Neuronal stem cell (in vitro differentiated cells): Measurements from ENCODE around the gene PSMA6.

Source experiments
- DNase-seq: peaks from one replicate; pipeline ENCODE4 v3.0.0-alpha.2; 2013; ENCODE audit warnings: low spot score
- H2AFZ ChIP-seq: one replicate; pipeline ENCODE4 v1.6.1; 2013; ENCODE audit warnings: mild to moderate bottlenecking, low read length, inconsistent platforms
- H2AK5ac ChIP-seq: 2 replicates; pipeline ENCODE4 v1.6.1; 2013; ENCODE audit warnings: low read depth, mild to moderate bottlenecking, inconsistent platforms, low read length, moderate library complexity, mixed read lengths
- H2BK120ac ChIP-seq: 2 replicates; pipeline ENCODE4 v1.6.1; 2013; ENCODE audit warnings: low read depth, mild to moderate bottlenecking, inconsistent platforms, low read length, moderate library complexity, mixed read lengths
- H2BK12ac ChIP-seq: one replicate; pipeline ENCODE4 v1.6.1; 2013; ENCODE audit warnings: low read length, inconsistent platforms
- H2BK15ac ChIP-seq: 2 replicates; pipeline ENCODE4 v1.6.1; 2013; ENCODE audit warnings: mild to moderate bottlenecking, low read length, inconsistent platforms, mixed read lengths
- H2BK5ac ChIP-seq: one replicate; pipeline ENCODE4 v1.6.1; 2013; ENCODE audit warnings: inconsistent platforms, mild to moderate bottlenecking, low read length, moderate library complexity
- H3K14ac ChIP-seq: one replicate; pipeline ENCODE4 v1.6.1; 2013; ENCODE audit warnings: low read length, inconsistent platforms
- H3K18ac ChIP-seq: 2 replicates; pipeline ENCODE4 v1.6.1; 2013; ENCODE audit warnings: low read length, inconsistent platforms
- H3K23ac ChIP-seq: 2 replicates; pipeline ENCODE4 v1.6.1; 2013; ENCODE audit warnings: low read depth, mild to moderate bottlenecking, mixed read lengths, low read length, inconsistent platforms; ENCODE audit not compliant: poor library complexity
- H3K27ac ChIP-seq: replicated peaks from 3 replicates; pipeline ENCODE4 v1.5.1; 2013; ENCODE audit warnings: low read length, inconsistent platforms
- H3K27me3 ChIP-seq, 3 experiments: 2 replicates each; pipeline ENCODE4 v1.6.1; 2013; ENCODE audit warnings: low read length in 3 of 3, mild to moderate bottlenecking in 2 of 3, inconsistent platforms in 1 of 3, low read depth in 1 of 3, mixed read lengths in 1 of 3, moderate library complexity in 1 of 3; ENCODE audit not compliant: control insufficient read depth in 3 of 3, insufficient read depth in 3 of 3
- H3K36me3 ChIP-seq, 2 donors: replicated peaks in 1 of 2; 2 replicates each; pipeline ENCODE4 v1.6.1; 2013; ENCODE audit warnings: low read length in 2 of 2; ENCODE audit not compliant: control insufficient read depth in 2 of 2, insufficient read depth in 2 of 2
- H3K4ac ChIP-seq: 2 replicates; pipeline ENCODE4 v1.6.1; 2013; ENCODE audit warnings: inconsistent platforms, mild to moderate bottlenecking, low read length, moderate library complexity
- H3K4me1 ChIP-seq, 2 donors: 1 replicate in 1 of 2; 2 replicates in 1 of 2; pipeline ENCODE4 v1.6.1; 2013; ENCODE audit warnings: low read length in 2 of 2, low read depth in 1 of 2; ENCODE audit not compliant: control insufficient read depth in 2 of 2, insufficient read depth in 1 of 2
- H3K4me2 ChIP-seq: one replicate; pipeline ENCODE4 v1.6.1; 2013; ENCODE audit warnings: mild to moderate bottlenecking, low read length, inconsistent platforms; ENCODE audit not compliant: insufficient read depth, poor library complexity, severe bottlenecking
- H3K4me3 ChIP-seq, 2 donors: 2 replicates each; pipeline ENCODE4 v1.5.1; 2013; ENCODE audit warnings: low read length in 2 of 2, mild to moderate bottlenecking in 2 of 2, inconsistent platforms in 1 of 2, moderate library complexity in 1 of 2
- H3K79me1 ChIP-seq: one replicate; pipeline ENCODE4 v1.6.1; 2013; ENCODE audit warnings: low read depth, mild to moderate bottlenecking, inconsistent platforms, low read length, moderate library complexity
- H3K9ac ChIP-seq: one replicate; pipeline ENCODE4 v1.6.1; 2013; ENCODE audit warnings: mild to moderate bottlenecking, low read depth, low read length, inconsistent platforms; ENCODE audit not compliant: poor library complexity
- H3K9me3 ChIP-seq, 2 donors: replicated peaks in 1 of 2; 2 replicates each; pipeline versions ENCODE3 to v1.6.1; 2013; ENCODE audit warnings: low read length in 2 of 2, mild to moderate bottlenecking in 2 of 2, inconsistent platforms in 1 of 2, low read depth in 1 of 2, mixed read lengths in 1 of 2, moderate library complexity in 1 of 2; ENCODE audit not compliant: control insufficient read depth in 2 of 2, insufficient read depth in 1 of 2
- H4K8ac ChIP-seq: one replicate; pipeline ENCODE4 v1.6.1; 2013; ENCODE audit warnings: low read depth, mild to moderate bottlenecking, inconsistent platforms, low read length, moderate library complexity
- H4K91ac ChIP-seq: one replicate; pipeline ENCODE4 v1.6.1; 2013; ENCODE audit warnings: low read length, low read depth, mild to moderate bottlenecking, inconsistent platforms; ENCODE audit not compliant: poor library complexity
- WGBS, 2 donors: extraction: QIAGEN DNeasy Blood & Tissue Kit; methylation state at CpG; one replicate each; pipeline ENCODE4 v1.1.7; 2013; ENCODE audit warnings: missing lambda C conversion rate in 2 of 2, mixed read lengths in 1 of 2; ENCODE audit not compliant: insufficient read length in 2 of 2, insufficient replicate concordance in 1 of 2; ENCODE audit errors: extremely low coverage in 2 of 2; 5-methylcytosine and 5-hydroxymethylcytosine counted together

Gene PSMA6

DNA sequence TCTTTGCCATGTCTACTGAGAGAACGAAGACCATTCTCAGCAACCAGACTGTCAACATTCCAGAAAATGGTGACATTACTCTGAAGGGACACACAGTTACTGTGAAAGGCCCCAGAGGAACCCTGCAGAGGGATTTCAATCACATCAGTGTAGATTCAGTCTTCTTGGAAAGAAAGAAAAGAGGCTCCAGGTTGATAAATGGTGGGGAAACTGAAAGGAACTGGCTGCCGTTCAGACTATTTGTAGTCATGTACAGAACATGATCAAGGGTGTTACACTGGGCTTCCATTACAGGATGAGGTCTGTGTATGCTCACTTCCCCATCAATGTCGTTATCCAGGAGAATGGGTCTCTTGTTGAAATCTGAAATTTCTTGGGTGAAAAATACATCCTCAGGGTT is 29.7 kb upstream of the PSMA6 start:
- Histone ChIP-seq H3K9ac (no peak overlapping the region), H3K18ac (no peak overlapping the region), H3K36me3 (peaks cover 2 to 9% of the 10 kb centered on the region in 2 donors), H2AFZ (no peak overlapping the region), H3K4me2 (no peak overlapping the region), H2AK5ac (no peak overlapping the region), H2BK120ac (no peak overlapping the region), H3K23ac (no peak overlapping the region), H3K14ac (no peak overlapping the region), H3K79me1 (no peaks in the 10 kb centered on the region), H2BK15ac (no peak overlapping the region), H2BK5ac (no peak overlapping the region), H4K91ac (no peak overlapping the region), H2BK12ac (no peak overlapping the region), H3K9me3 (peaks cover 2 to 7% of the 10 kb centered on the region in 2 donors), H3K27me3 (no peaks in the 10 kb centered on the region), H3K4me3 (no peak overlapping the region), H3K4ac (no peak overlapping the region), H4K8ac (no peak overlapping the region), H3K4me1 (no peaks in the 10 kb centered on the region), H3K27ac (no peak overlapping the region)
- DNase-seq = no peak
- no CpG with 5 or more reads among the region's 3 CpGs for whole genome bisulfite sequencing, 2 donors

DNA sequence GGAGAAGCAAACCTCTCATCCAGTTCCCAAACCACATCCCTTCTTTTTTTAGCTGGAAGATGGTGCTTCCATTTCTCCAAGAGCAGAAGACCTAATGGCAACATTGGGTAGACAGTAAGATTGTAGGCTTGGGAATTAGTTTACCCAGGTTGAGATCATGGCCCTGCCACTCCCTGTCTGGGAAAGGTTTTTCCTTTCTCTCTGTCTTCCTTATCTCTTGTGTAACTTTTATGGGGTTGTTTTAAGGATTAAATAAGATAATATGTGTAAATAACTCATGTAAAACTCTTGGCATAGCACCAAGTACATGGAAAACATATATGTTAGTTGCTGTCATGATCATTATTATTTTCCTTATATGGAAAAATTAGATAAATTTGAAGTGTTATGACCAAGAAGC is 23.2 kb upstream of the PSMA6 start:
- no peak overlapping the region for H3K9ac ChIP-seq
- no peak overlapping the region for H3K4me3 ChIP-seq
- no peak overlapping the region for H2BK120ac ChIP-seq
- no peaks in the 10 kb centered on the region for H3K4me1 ChIP-seq
- H4K91ac ChIP-seq = no peak overlapping the region
- no peak overlapping the region for H3K4ac ChIP-seq
- no peak overlapping the region for H3K18ac ChIP-seq
- no peak for DNase-seq
- no peak overlapping the region for H2AFZ ChIP-seq
- no peak overlapping the region for H3K14ac ChIP-seq
- no peak overlapping the region for H4K8ac ChIP-seq
- H2AK5ac ChIP-seq = no peak overlapping the region
- H2BK15ac ChIP-seq = no peak overlapping the region
- no peak overlapping the region for H2BK5ac ChIP-seq
- H3K9me3 ChIP-seq = no peaks in the 10 kb centered on the region
- no peak overlapping the region for H3K4me2 ChIP-seq
- no peak overlapping the region for H3K23ac ChIP-seq
- H3K27me3 ChIP-seq = no peaks in the 10 kb centered on the region
- peaks cover 2 to 39% of the 10 kb centered on the region in 2 donors for H3K36me3 ChIP-seq
- H2BK12ac ChIP-seq = no peak overlapping the region
- H3K27ac ChIP-seq = no peak overlapping the region
- no peaks in the 10 kb centered on the region for H3K79me1 ChIP-seq

DNA sequence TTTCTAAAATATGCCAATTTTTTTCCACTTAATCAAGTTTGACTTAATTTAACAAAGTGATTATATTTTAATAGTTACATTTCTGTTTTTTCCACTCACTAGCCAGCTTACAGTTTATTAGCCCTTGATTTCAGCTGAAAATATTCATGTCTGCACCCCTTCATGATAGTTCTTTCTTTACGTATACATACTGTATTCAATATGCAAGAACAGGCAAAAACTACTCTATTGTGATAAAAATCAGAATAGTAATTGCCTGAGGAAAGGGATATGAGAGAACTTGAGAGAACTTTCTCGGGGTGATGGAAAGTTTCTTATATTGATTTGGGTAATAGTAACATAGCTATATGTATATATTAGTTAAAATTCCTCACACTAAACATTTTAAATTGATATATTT is 17.4 kb upstream of the PSMA6 start:
- no peak for DNase-seq
- no peaks in the 10 kb centered on the region for H3K27me3 ChIP-seq
- H3K23ac ChIP-seq = no peak overlapping the region
- no peak overlapping the region for H2BK15ac ChIP-seq
- H3K79me1 ChIP-seq = no peaks in the 10 kb centered on the region
- H3K4me1 ChIP-seq = no peaks in the 10 kb centered on the region
- no peak overlapping the region for H3K4me3 ChIP-seq
- WGBS, 2 donors = no CpG with 5 or more reads among the region's 2 CpGs
- no peak overlapping the region for H2BK12ac ChIP-seq
- no peak overlapping the region for H3K18ac ChIP-seq
- H3K9me3 ChIP-seq = no peaks in the 10 kb centered on the region
- H3K4ac ChIP-seq = no peak overlapping the region
- H2AK5ac ChIP-seq = no peak overlapping the region
- no peak overlapping the region for H3K27ac ChIP-seq
- no peak overlapping the region for H4K8ac ChIP-seq
- H3K14ac ChIP-seq = no peak overlapping the region
- H4K91ac ChIP-seq = no peak overlapping the region
- no peak overlapping the region for H2BK120ac ChIP-seq
- peaks cover 1 to 54% of the 10 kb centered on the region in 2 donors for H3K36me3 ChIP-seq
- no peak overlapping the region for H2AFZ ChIP-seq
- no peak overlapping the region for H3K4me2 ChIP-seq
- no peak overlapping the region for H3K9ac ChIP-seq
- H2BK5ac ChIP-seq = no peak overlapping the region

DNA sequence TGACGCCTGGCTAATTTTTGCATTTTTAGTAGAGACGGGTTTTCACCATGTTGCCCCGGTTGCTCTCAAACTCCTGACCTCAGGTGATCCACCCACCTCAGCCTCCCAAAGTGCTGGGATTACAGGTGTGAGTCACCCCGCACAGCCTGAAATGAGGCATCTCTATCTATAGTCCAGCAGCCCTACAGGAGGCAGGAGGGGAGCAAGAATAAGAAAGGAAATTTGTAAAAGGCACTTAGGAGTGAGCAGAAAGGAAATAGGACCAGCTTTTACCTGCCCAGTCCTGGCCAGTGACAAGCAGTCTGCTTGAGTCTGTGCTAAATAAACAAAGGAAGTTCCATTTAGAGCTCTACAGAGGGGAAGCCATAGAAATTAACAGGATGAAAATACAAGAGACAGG is 15.0 kb upstream of the PSMA6 start:
- Histone ChIP-seq H3K4me2 (no peak overlapping the region), H3K36me3 (peaks cover 1 to 44% of the 10 kb centered on the region in 2 donors), H3K27ac (no peak overlapping the region), H3K9me3 (no peaks in the 10 kb centered on the region), H4K91ac (no peak overlapping the region), H3K4me3 (no peak overlapping the region), H2BK15ac (no peak overlapping the region), H3K9ac (no peak overlapping the region), H3K4ac (no peak overlapping the region), H3K79me1 (no peaks in the 10 kb centered on the region), H3K27me3 (no peaks in the 10 kb centered on the region), H3K23ac (no peak overlapping the region), H3K14ac (no peak overlapping the region), H2AK5ac (no peak overlapping the region), H2BK5ac (no peak overlapping the region), H3K18ac (no peak overlapping the region), H2AFZ (no peak overlapping the region), H2BK120ac (no peak overlapping the region), H2BK12ac (no peak overlapping the region), H4K8ac (no peak overlapping the region), H3K4me1 (no peaks in the 10 kb centered on the region)
- WGBS, 2 donors = no CpG with 5 or more reads among the region's 4 CpGs
- no peak for DNase-seq
